OCI-LY1 (cell line): ENCODE measurements around the gene SOST.

Experiments used
- H2AFZ ChIP-seq: fragments of 200-600 bp; sonication (generic), shearing (Covaris generic); 2 replicates; pipeline ENCODE4 v1.6.0; 2014; ENCODE audit warnings: antibody characterized with exemption, mild to moderate bottlenecking, low read length
- H3F3A ChIP-seq: fragments of 200-600 bp; sonication (generic), shearing (Covaris generic); 2 replicates; pipeline ENCODE4 v1.6.0; 2014; ENCODE audit warnings: mild to moderate bottlenecking, antibody characterized with exemption, low read length, moderate library complexity; ENCODE audit not compliant: insufficient read depth
- H3K27ac ChIP-seq: fragments of 200-600 bp; sonication (generic); 2 replicates; pipeline ENCODE4 v1.5.1; 2014; ENCODE audit warnings: low read length, mixed run types, mild to moderate bottlenecking, low read depth; ENCODE audit not compliant: poor library complexity, severe bottlenecking
- H3K27me3 ChIP-seq: fragments of 200-600 bp; sonication (generic); 2 replicates; pipeline ENCODE4 v1.6.0; 2014; ENCODE audit warnings: antibody characterized with exemption, mild to moderate bottlenecking, low read length, moderate library complexity; ENCODE audit not compliant: insufficient read depth
- H3K36me3 ChIP-seq: fragments of 200-600 bp; sonication (generic); 2 replicates; pipeline ENCODE4 v1.6.1; 2014; ENCODE audit warnings: mild to moderate bottlenecking, antibody characterized with exemption, low read length, moderate library complexity, mixed read lengths; ENCODE audit not compliant: insufficient read depth
- H3K4me1 ChIP-seq: fragments of 200-600 bp; sonication (generic); 2 replicates; pipeline ENCODE4 v1.5.1; 2014; ENCODE audit warnings: mild to moderate bottlenecking, low read length, moderate library complexity; ENCODE audit not compliant: insufficient read depth, severe bottlenecking
- H3K4me2 ChIP-seq: fragments of 200-600 bp; sonication (generic), shearing (Covaris generic); 2 replicates; pipeline ENCODE4 v1.6.1; 2014; ENCODE audit warnings: low read length
- H3K4me3 ChIP-seq: fragments of 200-600 bp; sonication (generic); 2 replicates; pipeline ENCODE4 v1.5.1; 2014; ENCODE audit warnings: low read length, low read depth, mild to moderate bottlenecking, mixed read lengths; ENCODE audit not compliant: poor library complexity, severe bottlenecking
- H3K79me2 ChIP-seq: fragments of 200-600 bp; shearing (Covaris generic); 2 replicates; pipeline ENCODE4 v1.6.1; 2016; ENCODE audit warnings: mixed run types, low read length, mixed read lengths; ENCODE audit not compliant: insufficient read depth
- H3K9ac ChIP-seq: fragments of 200-600 bp; sonication (generic), shearing (Covaris generic); 2 replicates; pipeline ENCODE4 v1.6.1; 2014; ENCODE audit warnings: mild to moderate bottlenecking, low read length, mixed read lengths
- H3K9me2 ChIP-seq: fragments of 200-600 bp; sonication (generic), shearing (Covaris generic); 2 replicates; pipeline ENCODE4 v1.6.1; 2014; ENCODE audit warnings: low read depth, mild to moderate bottlenecking, low read length, mixed read lengths
- H3K9me3 ChIP-seq: fragments of 200-600 bp; shearing (Covaris generic); 2 replicates; pipeline ENCODE4 v1.6.1; 2014; ENCODE audit warnings: low read length, mixed read lengths
- H4K20me1 ChIP-seq: fragments of 200-600 bp; sonication (generic), shearing (Covaris generic); 2 replicates; pipeline ENCODE4 v1.6.0; 2016; ENCODE audit warnings: mild to moderate bottlenecking, low read length; ENCODE audit not compliant: insufficient read depth
- CTCF ChIP-seq: fragments of 200-600 bp; sonication (generic), shearing (Covaris generic); IDR thresholded peaks from 2 replicates; pipeline ENCODE4 v1.5.1; 2017; ENCODE audit warnings: mild to moderate bottlenecking, antibody characterized with exemption, low read length, moderate library complexity, mixed read lengths
- EZH2 ChIP-seq: fragments of 200-600 bp; sonication (generic), shearing (Covaris generic); IDR thresholded peaks from 2 replicates; pipeline ENCODE4 v1.8.0; 2017; ENCODE audit warnings: borderline replicate concordance, mixed run types, mild to moderate bottlenecking, antibody characterized with exemption, low read length, moderate library complexity, mixed read lengths

Gene SOST

GRCh38 chr17:43718544-43718943, 40.0 kb downstream of the SOST start:
- H3K4me1 ChIP-seq, result peaks cover 7% of the 10 kb centered on the region
- H4K20me1 ChIP-seq, result no peaks in the 10 kb centered on the region
- H3K9ac ChIP-seq, result no peak overlapping the region
- TF ChIP-seq EZH2, result no peak
- TF ChIP-seq CTCF, result no peak
- no peaks in the 10 kb centered on the region for H3K9me2 ChIP-seq
- H2AFZ ChIP-seq, result no peak overlapping the region
- H3K79me2 ChIP-seq, result no peaks in the 10 kb centered on the region
- H3F3A ChIP-seq, result no peaks in the 10 kb centered on the region
- no peaks in the 10 kb centered on the region for H3K9me3 ChIP-seq
- no peak overlapping the region for H3K4me2 ChIP-seq
- peaks cover 10% of the 10 kb centered on the region for H3K27me3 ChIP-seq
- H3K4me3 ChIP-seq, result no peak overlapping the region
- no peaks in the 10 kb centered on the region for H3K36me3 ChIP-seq
- no peak overlapping the region for H3K27ac ChIP-seq

GRCh38 chr17:43717913-43718312, 40.7 kb downstream of the SOST start:
- no peak overlapping the region for H3K27ac ChIP-seq
- TF ChIP-seq CTCF (no peak), EZH2 (no peak)
- peaks cover 10% of the 10 kb centered on the region for H3K27me3 ChIP-seq
- no peaks in the 10 kb centered on the region for H3K79me2 ChIP-seq
- no peaks in the 10 kb centered on the region for H3K9me3 ChIP-seq
- no peak overlapping the region for H3K4me2 ChIP-seq
- H4K20me1 ChIP-seq, result no peaks in the 10 kb centered on the region
- no peaks in the 10 kb centered on the region for H3F3A ChIP-seq
- no peak overlapping the region for H3K9ac ChIP-seq
- no peaks in the 10 kb centered on the region for H3K9me2 ChIP-seq
- no peak overlapping the region for H3K4me3 ChIP-seq
- H3K4me1 ChIP-seq, result peaks cover 7% of the 10 kb centered on the region
- H2AFZ ChIP-seq, result no peak overlapping the region
- H3K36me3 ChIP-seq, result no peaks in the 10 kb centered on the region

- H3K4me2 ChIP-seq, result no peak overlapping the region
- no peaks in the 10 kb centered on the region for H3K9me2 ChIP-seq
- no peaks in the 10 kb centered on the region for H3F3A ChIP-seq
- TF ChIP-seq EZH2, result no peak
- H3K9ac ChIP-seq, result no peak overlapping the region
- no peak overlapping the region for H2AFZ ChIP-seq
- no peak overlapping the region for H3K4me3 ChIP-seq
- no peaks in the 10 kb centered on the region for H3K4me1 ChIP-seq
- no peaks in the 10 kb centered on the region for H4K20me1 ChIP-seq
- H3K79me2 ChIP-seq, result no peaks in the 10 kb centered on the region
- no peak overlapping the region for H3K27ac ChIP-seq
- peaks cover 10% of the 10 kb centered on the region for H3K27me3 ChIP-seq
- no peaks in the 10 kb centered on the region for H3K36me3 ChIP-seq
- no peaks in the 10 kb centered on the region for H3K9me3 ChIP-seq
Measured at GRCh38 chr17:43714465-43715149, 44.0 kb downstream of the SOST start.
